Natural killer cell treated with Interleukin-12 subunit alpha and Interleukin-12 subunit beta and Interleukin-15 and Interleukin-18, amount 100 ng/mL, for 72 hours (primary cell): Measurements from ENCODE around the gene ESR1. TPM values are rescaled to one million over a fixed set of nuclear protein-coding genes. Genes with fewer than 3 reads are reported as not detected.
"Not testable (repeated sequence)": the region's sequence is repeated elsewhere in the genome, so short reads cannot be mapped to it uniquely, and the experiment has no call there.

Source experiments
- ATAC-seq, 2 donors: fragments of 150-1000 bp; cut with Tn5 transposase in 1 of 2; sonication (Bioruptor Pico), chemical (Tn5 transposase) in 1 of 2; 2 replicates each; pipeline ENCODE4 v1.10.0; 2021
- DNase-seq: peaks from one replicate; pipeline ENCODE4 v3.0.0; 2022; ENCODE audit warnings: low spot score
- H3K27ac Mint-ChIP-seq, 2 donors: 1 replicate in 1 of 2; 2 replicates in 1 of 2; pipeline ENCODE4 v1.8.0; 2022; ENCODE audit warnings: mixed read lengths in 2 of 2, mild to moderate bottlenecking in 1 of 2, moderate library complexity in 1 of 2
- H3K27me3 Mint-ChIP-seq, 2 donors: 1 replicate in 1 of 2; 2 replicates in 1 of 2; pipeline ENCODE4 v1.8.0; 2022; ENCODE audit warnings: mixed read lengths in 2 of 2
- H3K36me3 Mint-ChIP-seq: one replicate; pipeline ENCODE4 v1.8.0; 2022; ENCODE audit warnings: mixed read lengths
- H3K4me1 Mint-ChIP-seq, 2 donors: 1 replicate in 1 of 2; 2 replicates in 1 of 2; pipeline ENCODE4 v1.8.0; 2022; ENCODE audit warnings: low read depth in 2 of 2, mixed read lengths in 2 of 2, mild to moderate bottlenecking in 1 of 2
- H3K4me3 Mint-ChIP-seq: one replicate; pipeline ENCODE4 v1.8.0; 2022; ENCODE audit warnings: mixed read lengths
- H3K9me3 Mint-ChIP-seq: 2 replicates; pipeline ENCODE4 v1.8.0; 2022; ENCODE audit warnings: mixed read lengths
- total RNA-seq, 2 donors: library from RNA; stranded (reverse); gene quantifications; one replicate each; pipeline ENCODE4 v1.2.3, GENCODE V29; 2022

Gene ESR1
- total RNA-seq, 2 donors from 2014 or later: 2.3 to 4.9 TPM

DNA sequence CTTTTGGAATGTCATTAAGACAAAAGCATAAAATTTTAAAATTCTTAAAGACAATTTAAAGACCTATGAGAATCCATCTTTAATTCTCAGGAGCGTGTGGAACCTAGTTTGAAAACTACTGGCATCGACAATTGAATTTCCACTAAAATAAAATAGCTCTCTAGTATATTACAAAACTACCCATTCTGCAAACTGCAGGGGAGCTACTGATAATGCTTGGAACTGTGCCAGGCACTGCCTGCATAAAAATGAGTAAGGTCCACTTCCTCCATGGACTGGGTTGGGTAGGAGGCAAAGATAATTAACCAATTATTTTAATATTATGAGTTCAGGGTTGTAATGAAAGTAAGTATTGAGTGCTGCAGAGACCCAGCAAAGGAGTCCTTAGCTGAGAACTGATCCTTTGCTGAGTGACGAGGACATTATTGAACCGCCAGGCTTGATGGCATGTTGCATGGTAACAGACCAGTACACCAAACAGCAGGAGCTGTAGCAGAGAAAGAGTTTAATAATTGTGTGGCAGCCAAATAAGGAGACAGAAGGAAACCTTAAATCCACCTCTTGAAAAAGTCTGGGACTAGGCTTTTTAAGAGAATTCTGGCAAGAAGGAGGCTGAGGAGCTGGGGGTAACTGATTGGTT, 261.3 kb downstream of the ESR1 start:
- no peak overlapping the region for H3K27ac Mint-ChIP-seq
- H3K4me1 Mint-ChIP-seq: no peaks in the 10 kb centered on the region
- DNase-seq (no peak), ATAC-seq (no peak)
- H3K27me3 Mint-ChIP-seq: peaks cover 13 to 18% of the 10 kb centered on the region in 2 donors
- H3K9me3 Mint-ChIP-seq: no peaks in the 10 kb centered on the region
- H3K36me3 Mint-ChIP-seq: no peaks in the 10 kb centered on the region
- no peak overlapping the region for H3K4me3 Mint-ChIP-seq

DNA sequence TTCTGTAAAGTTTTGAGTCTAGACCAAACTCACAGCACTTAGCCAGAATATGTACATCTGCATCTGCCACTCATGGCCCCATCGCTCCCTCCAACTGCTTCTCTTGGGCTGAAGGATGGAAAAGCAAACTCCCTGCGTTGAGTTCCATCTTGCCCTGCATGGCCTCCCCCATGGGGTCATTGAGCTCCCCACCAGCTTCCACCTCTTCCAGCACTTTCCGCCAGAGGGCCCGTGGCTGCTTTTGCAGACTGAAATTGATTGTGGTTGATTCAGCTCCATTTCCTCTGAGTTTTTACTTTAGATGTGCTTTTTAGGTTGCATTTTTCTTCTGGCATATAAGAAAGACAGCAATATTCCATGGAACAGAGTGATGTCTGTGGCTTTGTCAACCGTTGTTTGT, 263.1 kb downstream of the ESR1 start:
- Mint-ChIP-seq H3K4me1 (no peaks in the 10 kb centered on the region), H3K27me3 (peaks cover 14 to 16% of the 10 kb centered on the region in 2 donors), H3K27ac (no peak overlapping the region), H3K36me3 (peaks cover 9% of the 10 kb centered on the region), H3K9me3 (no peaks in the 10 kb centered on the region), H3K4me3 (no peak overlapping the region)
- ATAC-seq (no peak), DNase-seq (no peak)

DNA sequence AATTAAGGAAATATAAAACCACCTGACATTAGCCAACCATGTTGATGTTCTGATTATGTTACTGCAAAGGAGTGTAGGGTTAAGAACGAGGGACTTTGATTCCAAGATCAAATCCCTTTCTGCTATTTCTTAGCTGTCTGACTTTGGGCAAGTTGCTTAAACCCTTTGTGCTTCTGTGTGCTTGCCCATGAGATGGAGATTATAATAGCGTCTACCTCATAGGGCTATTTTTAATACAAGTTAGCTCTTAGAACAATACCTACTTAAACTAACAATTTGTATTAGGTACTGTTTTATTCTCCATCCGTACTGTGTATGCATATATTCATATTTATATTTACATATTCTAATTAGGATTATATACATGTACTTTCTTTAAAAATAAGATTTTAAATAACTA, 263.8 kb downstream of the ESR1 start:
- H3K27me3 Mint-ChIP-seq: peaks cover 14 to 15% of the 10 kb centered on the region in 2 donors
- H3K9me3 Mint-ChIP-seq: peaks cover 2% of the 10 kb centered on the region
- no peak overlapping the region for H3K4me3 Mint-ChIP-seq
- DNase-seq (no peak), ATAC-seq (no peak)
- H3K27ac Mint-ChIP-seq: no peak overlapping the region
- H3K36me3 Mint-ChIP-seq: peaks cover 17% of the 10 kb centered on the region
- no peaks in the 10 kb centered on the region for H3K4me1 Mint-ChIP-seq

DNA sequence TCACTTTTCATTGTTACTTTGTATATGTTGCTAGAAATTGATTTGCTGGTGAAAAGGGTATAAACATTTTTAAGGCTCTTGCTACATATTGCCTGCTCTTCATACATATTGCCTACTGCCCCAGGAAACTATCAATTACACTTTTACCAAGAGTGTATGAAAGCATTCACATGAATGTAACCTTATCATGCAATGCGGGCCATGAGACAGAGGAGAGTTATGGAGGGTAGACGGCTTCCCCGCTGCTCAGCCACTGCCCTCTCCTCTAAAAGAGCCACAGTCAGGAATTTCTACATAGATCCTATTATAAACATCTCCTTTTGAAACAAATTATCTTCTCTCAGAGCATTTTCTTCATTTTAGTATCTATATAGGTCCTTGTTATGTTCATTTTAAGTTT, 264.4 kb downstream of the ESR1 start:
- H3K36me3 Mint-ChIP-seq: peaks cover 21% of the 10 kb centered on the region
- DNase-seq (no peak), ATAC-seq (no peak)
- H3K27me3 Mint-ChIP-seq: peaks cover 14 to 15% of the 10 kb centered on the region in 2 donors
- H3K4me1 Mint-ChIP-seq: no peaks in the 10 kb centered on the region
- no peak overlapping the region for H3K27ac Mint-ChIP-seq
- peaks cover 6% of the 10 kb centered on the region for H3K9me3 Mint-ChIP-seq
- H3K4me3 Mint-ChIP-seq: no peak overlapping the region

DNA sequence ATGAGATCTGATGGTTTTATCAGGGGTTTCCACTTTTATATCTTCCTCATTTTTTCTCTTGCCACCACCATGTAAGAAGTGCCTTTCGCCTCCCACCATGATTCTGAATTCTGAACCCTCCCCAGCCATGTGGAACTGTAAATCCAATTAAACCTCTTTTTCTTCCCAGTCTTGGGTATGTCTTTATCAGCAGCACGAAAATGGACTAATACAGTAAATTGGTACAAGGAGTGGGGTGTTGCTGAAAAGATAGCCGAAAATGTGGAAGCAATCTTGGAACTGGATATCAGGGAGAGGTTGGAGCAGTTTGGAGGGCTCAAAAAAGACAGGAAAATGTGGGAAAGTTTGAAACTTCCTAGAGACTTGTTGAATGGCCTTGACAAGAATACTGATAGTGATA, 268.8 kb downstream of the ESR1 start:
- peaks cover 21 to 33% of the 10 kb centered on the region in 2 donors for H3K27me3 Mint-ChIP-seq
- H3K27ac Mint-ChIP-seq, DNase-seq, H3K9me3 Mint-ChIP-seq, H3K4me1 Mint-ChIP-seq, ATAC-seq, H3K4me3 Mint-ChIP-seq: not testable (repeated sequence)
- peaks cover 30% of the 10 kb centered on the region for H3K36me3 Mint-ChIP-seq

DNA sequence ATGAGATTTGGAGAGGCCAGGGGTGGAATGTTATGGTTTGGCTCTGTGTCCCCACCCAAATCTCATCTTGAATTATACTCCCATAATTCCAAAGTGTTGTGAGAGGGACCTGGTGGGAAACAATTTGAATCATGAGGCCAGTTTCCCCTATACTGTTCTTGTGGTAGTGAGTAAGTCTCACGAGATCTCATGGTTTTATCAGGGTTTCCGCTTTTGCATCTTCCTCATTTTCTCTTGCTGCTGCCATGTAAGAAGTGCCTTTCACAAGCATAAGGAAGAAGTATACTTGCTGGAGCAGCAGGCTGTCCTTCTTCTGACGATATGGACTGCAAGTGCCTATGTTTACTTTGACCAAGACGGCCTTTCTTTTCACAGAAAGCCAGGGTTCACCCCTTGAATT, 270.5 kb downstream of the ESR1 start:
- H3K9me3 Mint-ChIP-seq: peaks cover 8% of the 10 kb centered on the region
- DNase-seq (no peak), ATAC-seq (no peak)
- H3K27me3 Mint-ChIP-seq: peaks cover 23 to 32% of the 10 kb centered on the region in 2 donors
- peaks cover 35% of the 10 kb centered on the region for H3K36me3 Mint-ChIP-seq
- H3K4me1 Mint-ChIP-seq: no peaks in the 10 kb centered on the region
- no peak overlapping the region for H3K27ac Mint-ChIP-seq
- no peak overlapping the region for H3K4me3 Mint-ChIP-seq

DNA sequence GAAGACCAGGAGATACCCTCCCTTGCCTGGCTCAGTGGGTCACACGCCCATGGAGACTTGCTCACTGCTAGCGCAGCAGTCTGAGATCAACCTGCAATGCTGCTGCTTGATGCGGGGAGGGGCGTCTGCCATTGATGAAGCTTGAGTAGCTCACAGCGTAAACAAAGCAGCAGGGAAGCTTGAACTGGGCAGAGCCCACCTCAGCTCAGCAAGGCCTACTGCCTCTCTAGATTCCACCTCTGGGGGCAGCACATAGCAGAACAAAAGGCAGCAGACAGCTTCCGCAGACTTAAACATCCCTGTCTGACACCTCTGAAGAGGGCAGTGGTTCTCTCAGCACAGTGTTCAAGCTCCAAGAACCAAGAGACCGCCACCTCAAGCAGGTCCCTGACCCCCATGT, 271.3 kb downstream of the ESR1 start:
- peaks cover 23 to 32% of the 10 kb centered on the region in 2 donors for H3K27me3 Mint-ChIP-seq
- no peaks in the 10 kb centered on the region for H3K4me1 Mint-ChIP-seq
- peaks cover 8% of the 10 kb centered on the region for H3K9me3 Mint-ChIP-seq
- H3K27ac Mint-ChIP-seq: no peak overlapping the region
- H3K36me3 Mint-ChIP-seq: peaks cover 35% of the 10 kb centered on the region
- DNase-seq (no peak), ATAC-seq (no peak)
- H3K4me3 Mint-ChIP-seq: no peak overlapping the region

DNA sequence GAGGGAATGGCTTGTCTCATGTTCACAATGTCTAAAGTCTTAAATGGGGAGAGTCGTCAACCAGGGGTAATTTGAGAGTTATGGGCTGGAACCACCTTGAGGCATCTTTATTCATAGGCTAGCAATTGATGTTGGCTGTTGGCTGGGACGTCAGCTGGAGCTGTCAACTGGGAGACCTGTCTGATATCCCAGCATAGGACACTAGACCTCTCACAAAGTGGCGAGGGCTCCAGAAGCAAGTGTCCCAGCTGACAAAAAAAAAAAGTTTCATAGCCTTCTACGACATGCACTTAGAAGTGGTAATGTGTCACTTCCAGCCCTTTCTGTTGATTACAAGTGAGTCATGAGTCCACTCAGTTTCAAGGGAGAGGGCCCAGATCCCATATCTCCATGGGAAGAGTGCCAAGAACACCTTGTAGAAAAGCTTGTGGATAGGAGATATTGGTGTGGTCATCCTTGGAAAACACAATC, 278.0 kb downstream of the ESR1 start:
- ATAC-seq: no peak
- Mint-ChIP-seq H3K36me3 (peaks cover 7% of the 10 kb centered on the region), H3K4me3 (no peak overlapping the region), H3K4me1 (no peaks in the 10 kb centered on the region), H3K27me3 (peaks cover 10 to 13% of the 10 kb centered on the region in 2 donors), H3K9me3 (no peaks in the 10 kb centered on the region), H3K27ac (no peak overlapping the region)
- no peak for DNase-seq

DNA sequence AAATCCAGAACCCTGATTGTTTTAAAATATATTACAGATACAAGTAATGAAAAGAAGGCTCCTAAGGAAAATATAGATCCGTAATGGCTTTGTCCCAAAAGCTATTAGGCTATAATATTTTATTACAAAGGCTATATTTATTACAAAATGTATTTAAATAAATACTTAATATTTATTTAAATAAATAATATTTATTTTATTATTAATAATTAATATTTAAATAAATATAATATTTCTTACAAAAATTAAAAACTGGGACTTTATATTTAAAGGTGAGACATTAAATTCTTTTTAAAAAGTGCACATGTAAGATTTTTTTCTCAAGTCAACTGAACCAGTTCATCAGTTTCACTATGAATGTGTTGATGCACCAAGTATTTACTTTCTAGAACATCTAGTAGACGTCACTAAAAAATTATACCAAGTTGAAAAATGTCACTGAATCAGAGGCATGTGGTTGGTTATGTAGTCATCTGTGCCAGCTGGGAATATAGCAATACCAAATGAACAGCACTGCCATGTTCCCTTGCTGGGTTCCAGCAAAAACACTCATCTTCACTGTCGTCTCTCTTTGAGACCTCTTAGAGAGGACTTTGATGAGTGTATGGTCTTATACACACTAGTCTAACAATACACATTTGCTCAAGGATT, 278.9 kb downstream of the ESR1 start:
- no peaks in the 10 kb centered on the region for H3K4me1 Mint-ChIP-seq
- ATAC-seq (no peak), DNase-seq (no peak)
- H3K27me3 Mint-ChIP-seq: peaks cover 4% of the 10 kb centered on the region in 2 donors
- no peak overlapping the region for H3K4me3 Mint-ChIP-seq
- H3K36me3 Mint-ChIP-seq: peaks cover 4% of the 10 kb centered on the region
- H3K9me3 Mint-ChIP-seq: no peaks in the 10 kb centered on the region
- no peak overlapping the region for H3K27ac Mint-ChIP-seq

DNA sequence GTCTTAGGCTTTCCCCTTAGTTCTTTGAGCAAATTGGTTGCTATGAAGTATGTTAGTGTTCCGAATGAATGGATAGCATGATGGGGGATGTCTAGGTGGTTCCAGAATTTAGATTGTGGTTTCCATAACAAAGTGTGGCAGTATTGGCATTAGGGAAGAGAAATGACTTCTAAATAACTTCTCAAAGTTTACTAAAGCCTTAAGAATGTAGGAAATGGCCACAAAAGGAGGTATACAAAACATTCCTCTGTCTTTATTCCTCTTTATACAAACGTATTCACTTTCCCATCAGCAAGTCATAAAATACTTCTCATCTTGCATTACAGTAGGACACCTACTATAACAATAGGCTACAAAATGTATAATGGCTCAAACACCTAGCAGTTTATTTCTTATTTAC, 279.6 kb downstream of the ESR1 start:
- no peaks in the 10 kb centered on the region for H3K9me3 Mint-ChIP-seq
- H3K27ac Mint-ChIP-seq: no peak overlapping the region
- no peaks in the 10 kb centered on the region for H3K36me3 Mint-ChIP-seq
- peaks cover under 1 to 5% of the 10 kb centered on the region in 2 donors for H3K27me3 Mint-ChIP-seq
- DNase-seq: no peak
- no peak for ATAC-seq
- H3K4me3 Mint-ChIP-seq: no peak overlapping the region
- H3K4me1 Mint-ChIP-seq: no peaks in the 10 kb centered on the region

DNA sequence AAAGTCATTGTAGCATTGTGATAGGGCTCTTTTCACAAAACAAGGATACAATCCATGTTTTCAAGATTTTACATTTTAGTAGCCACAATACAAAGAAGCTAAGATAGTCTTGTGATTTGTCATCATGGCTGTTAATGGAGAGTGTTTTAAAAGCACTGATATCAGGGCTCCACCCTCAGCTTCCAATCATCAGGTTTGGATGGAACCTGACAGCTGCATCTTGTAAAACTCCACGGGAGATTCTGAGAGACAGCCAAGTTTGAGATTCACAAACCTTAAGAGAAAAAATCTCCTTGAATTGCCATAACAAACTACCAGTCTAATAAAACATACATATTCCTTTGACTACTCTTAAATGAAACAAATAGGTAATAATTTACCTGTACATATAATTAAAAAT, 280.2 kb downstream of the ESR1 start:
- peaks cover 5 to 6% of the 10 kb centered on the region in 2 donors for H3K27me3 Mint-ChIP-seq

DNA sequence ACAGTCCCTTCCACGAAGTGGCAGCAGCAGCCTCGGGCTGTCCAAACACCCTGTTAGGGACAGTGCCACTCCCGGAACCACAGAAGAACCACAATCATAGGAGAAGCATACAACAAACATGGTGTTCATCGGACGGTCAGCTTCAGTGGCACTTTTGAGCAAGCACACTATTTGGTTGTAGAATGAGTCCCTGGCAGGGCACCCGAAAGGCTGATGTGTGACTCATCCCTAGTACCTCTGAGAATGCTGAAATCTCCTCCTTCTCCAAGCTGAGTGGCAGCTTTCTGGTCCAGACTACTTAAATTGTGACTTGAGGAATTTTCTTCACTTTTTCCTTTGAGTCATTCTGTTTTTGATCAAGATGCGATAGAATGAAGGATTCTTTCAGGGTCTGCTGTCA, 282.5 kb downstream of the ESR1 start:
- Mint-ChIP-seq H3K4me1 (peaks cover 2 to 3% of the 10 kb centered on the region in 2 donors), H3K4me3 (no peak overlapping the region), H3K36me3 (no peaks in the 10 kb centered on the region), H3K27ac (no peak overlapping the region), H3K27me3 (peaks cover 6 to 7% of the 10 kb centered on the region in 2 donors), H3K9me3 (no peaks in the 10 kb centered on the region)
- ATAC-seq (no peak), DNase-seq (no peak)

More for the DNA sequence above, 280.2 kb downstream of the ESR1 start:
- Mint-ChIP-seq H3K9me3 (no peaks in the 10 kb centered on the region), H3K4me3 (no peak overlapping the region), H3K4me1 (no peaks in the 10 kb centered on the region), H3K27ac (no peak overlapping the region), H3K36me3 (no peaks in the 10 kb centered on the region)
- ATAC-seq (no peak), DNase-seq (no peak)

DNA sequence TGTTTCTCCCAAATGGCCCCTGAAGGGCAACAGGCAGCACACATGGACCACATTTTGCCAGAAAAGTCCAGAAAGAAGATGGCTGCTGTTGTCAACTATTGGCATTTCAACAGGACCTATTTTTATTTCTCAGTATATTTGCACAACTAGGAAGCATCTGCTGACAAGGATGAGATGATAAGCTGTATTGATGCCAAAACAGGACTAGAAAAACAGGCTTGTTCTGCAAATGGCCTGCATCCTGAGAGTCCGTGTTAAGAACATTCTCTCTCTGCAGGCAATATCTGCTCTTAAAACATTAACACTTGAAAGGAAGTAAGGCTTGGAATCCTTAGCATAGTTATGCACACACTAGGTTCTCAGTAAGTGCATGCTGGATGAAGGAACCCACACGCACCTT, 283.7 kb downstream of the ESR1 start:
- Mint-ChIP-seq H3K4me3 (no peak overlapping the region), H3K27ac (no peak overlapping the region), H3K36me3 (no peaks in the 10 kb centered on the region), H3K9me3 (no peaks in the 10 kb centered on the region), H3K27me3 (peaks cover 6 to 7% of the 10 kb centered on the region in 2 donors), H3K4me1 (peaks cover 2 to 11% of the 10 kb centered on the region in 2 donors)
- ATAC-seq (no peak), DNase-seq (no peak)

DNA sequence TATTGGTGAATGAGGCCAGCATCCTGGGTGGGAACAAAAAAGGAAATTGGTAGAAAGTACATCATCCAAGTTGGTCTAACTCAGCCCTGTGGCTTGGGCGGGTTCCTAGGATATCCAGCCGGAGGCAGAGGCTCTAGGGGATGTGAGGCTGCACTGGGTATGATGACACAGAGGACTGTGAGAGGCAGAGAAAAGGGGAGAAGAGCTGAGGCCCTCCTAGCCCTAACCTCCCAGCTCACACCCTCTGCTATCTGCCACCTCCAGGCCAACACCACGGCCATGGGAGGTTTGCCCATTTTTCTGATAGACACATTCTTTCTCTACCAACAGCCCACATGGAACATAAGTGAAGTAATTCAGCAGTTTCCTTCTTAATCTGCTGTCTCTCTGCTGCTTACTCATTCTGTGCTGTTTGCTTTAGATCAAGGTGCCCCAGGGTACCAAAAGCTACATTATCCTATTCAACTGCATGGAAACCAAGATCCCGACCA, 284.4 kb downstream of the ESR1 start:
- Mint-ChIP-seq H3K9me3 (no peaks in the 10 kb centered on the region), H3K4me1 (peaks cover 2 to 11% of the 10 kb centered on the region in 2 donors), H3K4me3 (no peak overlapping the region), H3K27ac (no peak overlapping the region), H3K36me3 (no peaks in the 10 kb centered on the region), H3K27me3 (peaks cover 6 to 7% of the 10 kb centered on the region in 2 donors)
- DNase-seq (no peak), ATAC-seq (no peak)
